Measurements from ENCODE around the gene DEXI.
A peak's percentile ranks its signal among the peaks of the same experiment; 100 is the strongest.

DEXI gene

DNA sequence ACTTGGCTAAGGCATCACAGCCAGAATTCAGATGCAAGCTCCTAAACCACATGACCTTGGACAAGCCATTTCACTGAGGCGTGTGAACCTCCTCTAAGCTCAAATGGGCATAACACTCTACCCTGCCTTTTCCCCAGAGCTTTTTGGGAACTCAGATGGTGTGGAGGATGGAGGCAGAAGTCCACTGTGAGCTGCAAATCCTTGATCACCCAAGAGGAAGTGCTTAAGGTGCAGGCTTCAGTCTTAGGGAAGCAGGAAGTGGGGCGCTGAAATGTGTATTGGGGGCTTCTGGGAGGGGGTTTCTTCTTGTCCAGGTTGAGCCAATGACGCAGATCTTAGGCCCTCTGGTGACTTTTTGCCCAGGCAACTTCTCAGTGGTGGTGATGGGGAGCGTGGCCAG, 52.4 kb downstream of the DEXI start:
- TF ChIP-seq SPI1 (IDR thresholded peaks at IDR 0.05; ENCODE audit: low read depth, low read length) (peak; percentile 77), TAF1 (IDR thresholded peaks at IDR 0.05; ENCODE audit: low read depth, low read length) (no peak), POLR2A (IDR thresholded peaks at IDR 0.05; ENCODE audit: low read depth, low read length) (no peak)
- DNase-seq (ENCODE audit: insufficient read length, low spot score) (no peak), FAIRE-seq (no peak)

DNA sequence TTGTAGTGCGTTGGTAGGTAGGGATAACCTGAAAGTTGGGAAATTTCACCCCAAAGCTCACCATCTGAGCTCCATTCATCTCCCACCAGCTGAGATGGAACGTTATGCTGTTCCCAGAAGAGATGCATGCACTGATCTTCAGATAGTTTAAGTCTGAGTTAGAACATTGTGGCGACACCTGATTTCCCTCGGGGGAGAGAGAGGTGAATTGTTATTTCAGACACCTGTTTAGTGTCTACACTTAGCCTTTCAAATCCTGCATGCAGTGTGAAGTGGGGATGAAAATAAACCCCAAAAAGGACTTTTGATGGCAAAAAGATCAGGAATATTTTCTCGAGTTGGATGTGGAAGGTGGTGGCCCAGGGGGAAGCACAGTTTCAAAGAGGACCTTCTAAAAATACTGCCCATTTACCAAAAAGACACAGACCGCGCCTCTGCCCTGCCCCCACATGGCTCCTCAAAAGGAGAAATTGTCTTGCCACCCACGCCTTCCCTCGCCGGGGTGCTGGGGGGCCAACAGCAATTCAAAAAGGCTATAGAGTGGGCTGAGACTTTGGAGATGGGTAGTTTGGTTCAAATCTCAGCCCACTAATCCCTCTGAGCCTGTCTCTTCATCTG, 53.8 kb downstream of the DEXI start:
- TF ChIP-seq SPI1 (IDR thresholded peaks at IDR 0.05; ENCODE audit: low read depth, low read length), result no peak
- TF ChIP-seq POU2F2 (IDR thresholded peaks at IDR 0.05; ENCODE audit: low read depth, low read length), result peak; percentile 10; the same call in 1 of the 2 replicates
- no peak; the same call in 1 of the 2 replicates for TF ChIP-seq POLR2AphosphoS5 (IDR thresholded peaks at IDR 0.05; ENCODE audit: low read depth, low read length)
- TF ChIP-seq TAF1 (IDR thresholded peaks at IDR 0.05; ENCODE audit: low read depth, low read length), result no peak
- peak; percentile 57 for TF ChIP-seq POLR2A (IDR thresholded peaks at IDR 0.05; ENCODE audit: low read depth, low read length)
- no peak for TF ChIP-seq PAX5 (IDR thresholded peaks at IDR 0.05; ENCODE audit: insufficient read depth, low read length, severe bottlenecking)
- peak; percentile 91 for FAIRE-seq
- DNase-seq (ENCODE audit: insufficient read length, low spot score), result no peak

DNA sequence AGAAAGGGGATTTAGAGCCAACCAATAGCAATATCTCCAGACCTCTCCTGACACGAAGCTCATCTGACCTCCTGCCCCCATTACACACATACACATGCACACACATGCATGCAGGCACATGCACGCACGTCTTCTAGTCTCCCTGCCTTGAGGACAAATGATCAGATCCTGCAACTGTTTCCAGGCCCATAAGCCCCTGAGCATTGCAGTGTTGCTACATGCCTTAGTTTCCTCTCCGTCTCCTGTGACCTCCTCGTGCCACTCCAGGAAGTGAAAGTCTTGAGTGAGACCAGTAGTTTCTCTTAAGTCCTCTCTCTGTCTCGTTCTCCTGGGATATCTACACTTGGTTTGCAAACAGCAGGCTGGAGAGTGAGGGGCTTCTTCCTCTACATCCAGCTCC, 57.0 kb downstream of the DEXI start:
- FAIRE-seq (peak; percentile 84), DNase-seq (ENCODE audit: insufficient read length, low spot score) (no peak)
- TF ChIP-seq POLR2A (IDR thresholded peaks at IDR 0.05; ENCODE audit: low read depth, low read length), result peak; percentile 44; the same call in 1 of the 2 replicates
- TF ChIP-seq POU2F2 (IDR thresholded peaks at IDR 0.05; ENCODE audit: low read depth, low read length), result peak; percentile 68; the same call in 1 of the 2 replicates
- peak; percentile 81 for TF ChIP-seq SPI1 (IDR thresholded peaks at IDR 0.05; ENCODE audit: low read depth, low read length)
- TF ChIP-seq POLR2AphosphoS5 (IDR thresholded peaks at IDR 0.05; ENCODE audit: low read depth, low read length), result no peak; the same call in 1 of the 2 replicates

DNA sequence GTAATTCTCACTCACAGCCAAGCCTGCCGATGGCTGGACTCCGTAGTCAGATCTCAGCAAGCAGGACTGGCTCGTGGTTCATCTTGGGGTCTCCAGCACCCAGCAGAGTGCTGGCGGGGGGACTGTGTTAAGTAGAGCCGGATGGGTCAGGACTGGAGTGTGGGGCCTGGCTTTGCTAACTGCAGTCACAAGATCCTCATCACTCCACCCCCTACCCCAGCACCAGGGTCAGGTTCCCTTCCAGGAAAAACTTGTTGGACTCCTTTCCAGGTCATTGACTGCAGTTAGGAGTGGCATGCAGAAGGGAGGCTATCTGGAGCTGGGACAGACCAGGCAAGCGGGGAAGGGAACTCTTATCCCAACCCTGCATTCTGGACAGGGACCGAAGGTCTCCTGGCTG, 59.3 kb downstream of the DEXI start:
- TF ChIP-seq POU2F2 (IDR thresholded peaks at IDR 0.05; ENCODE audit: low read depth, low read length) (no peak), POLR2AphosphoS5 (IDR thresholded peaks at IDR 0.05; ENCODE audit: low read depth, low read length) (peak; percentile 41; the same call in 1 of the 2 replicates)
- FAIRE-seq (no peak), DNase-seq (ENCODE audit: insufficient read length, low spot score) (no peak)

DNA sequence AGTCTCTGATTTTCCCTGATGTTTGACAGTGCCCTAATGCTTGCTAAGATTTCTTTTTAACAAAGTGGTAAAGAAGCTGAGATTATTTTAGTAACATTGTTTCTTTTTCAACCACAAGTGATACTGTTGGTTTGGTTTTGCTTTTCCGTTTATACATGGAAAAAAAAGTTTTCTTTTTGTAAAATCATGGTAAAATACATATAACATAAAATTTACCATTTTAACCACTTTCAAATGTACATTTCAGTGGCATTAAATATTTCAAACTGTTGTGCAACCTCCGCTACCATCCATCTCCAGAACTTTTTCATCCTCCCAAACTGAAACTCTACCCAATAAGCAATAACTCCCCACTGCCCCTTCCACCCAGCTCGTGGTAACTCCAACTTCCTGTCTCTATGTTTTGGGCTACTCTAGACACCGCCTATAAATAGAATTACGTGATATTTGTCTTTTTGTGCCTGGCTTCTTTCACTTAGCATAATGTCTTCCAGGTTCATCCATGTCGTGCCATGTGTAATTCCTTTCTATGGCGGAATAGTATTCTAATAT, 60.7 kb downstream of the DEXI start:
- DNase-seq (ENCODE audit: insufficient read length, low spot score) (no peak), FAIRE-seq (peak; percentile 61)
- TF ChIP-seq TAF1 (IDR thresholded peaks at IDR 0.05; ENCODE audit: low read depth, low read length) (no peak), POLR2A (IDR thresholded peaks at IDR 0.05; ENCODE audit: low read depth, low read length) (no peak), POLR2AphosphoS5 (IDR thresholded peaks at IDR 0.05; ENCODE audit: low read depth, low read length) (no peak), POU2F2 (IDR thresholded peaks at IDR 0.05; ENCODE audit: low read depth, low read length) (no peak), PAX5 (IDR thresholded peaks at IDR 0.05; ENCODE audit: insufficient read depth, low read length, severe bottlenecking) (no peak), SPI1 (IDR thresholded peaks at IDR 0.05; ENCODE audit: low read depth, low read length) (peak; percentile 47)

DNA sequence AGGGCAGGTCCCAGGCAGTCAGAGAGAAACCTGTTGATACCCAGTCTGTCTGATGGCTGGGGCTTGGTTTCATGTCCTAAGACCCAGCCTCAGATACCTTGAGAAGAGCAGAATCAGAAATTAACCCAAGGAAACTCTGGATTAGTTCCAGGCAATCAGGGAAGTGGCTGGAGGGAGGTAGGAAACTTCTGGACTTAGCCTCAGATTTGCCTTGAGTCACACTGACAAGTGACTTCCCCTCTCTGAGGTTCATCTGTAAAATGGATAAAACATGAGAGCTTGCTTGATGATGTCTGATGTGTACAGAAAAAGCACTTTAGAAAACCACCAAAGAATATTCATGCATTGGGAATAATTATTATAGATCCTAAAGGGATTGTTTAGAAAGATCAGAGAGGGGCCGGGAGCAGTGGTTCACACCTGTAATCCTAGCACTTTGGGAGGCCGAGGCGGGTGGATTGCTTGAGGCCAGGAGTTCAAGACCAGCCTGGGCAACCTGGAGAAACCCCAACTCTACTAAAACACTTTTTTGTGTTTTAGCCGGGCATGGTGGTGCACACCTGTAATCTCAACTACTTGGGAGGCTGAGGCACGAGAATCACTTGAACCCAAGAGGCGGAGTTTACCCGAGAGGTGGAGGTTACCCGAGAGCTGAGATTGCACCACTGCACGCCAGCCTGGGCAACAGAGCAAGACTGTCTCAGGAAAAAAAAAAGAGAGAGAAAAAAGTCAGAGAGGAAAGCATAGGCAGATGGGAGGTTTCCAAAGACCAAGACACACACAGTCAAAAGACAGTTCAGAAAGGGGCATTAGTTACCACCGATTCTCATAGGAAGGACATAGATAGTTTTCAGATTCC, 61.4 kb downstream of the DEXI start:
- no peak for DNase-seq (ENCODE audit: insufficient read length, low spot score)
- FAIRE-seq, result no peak

DNA sequence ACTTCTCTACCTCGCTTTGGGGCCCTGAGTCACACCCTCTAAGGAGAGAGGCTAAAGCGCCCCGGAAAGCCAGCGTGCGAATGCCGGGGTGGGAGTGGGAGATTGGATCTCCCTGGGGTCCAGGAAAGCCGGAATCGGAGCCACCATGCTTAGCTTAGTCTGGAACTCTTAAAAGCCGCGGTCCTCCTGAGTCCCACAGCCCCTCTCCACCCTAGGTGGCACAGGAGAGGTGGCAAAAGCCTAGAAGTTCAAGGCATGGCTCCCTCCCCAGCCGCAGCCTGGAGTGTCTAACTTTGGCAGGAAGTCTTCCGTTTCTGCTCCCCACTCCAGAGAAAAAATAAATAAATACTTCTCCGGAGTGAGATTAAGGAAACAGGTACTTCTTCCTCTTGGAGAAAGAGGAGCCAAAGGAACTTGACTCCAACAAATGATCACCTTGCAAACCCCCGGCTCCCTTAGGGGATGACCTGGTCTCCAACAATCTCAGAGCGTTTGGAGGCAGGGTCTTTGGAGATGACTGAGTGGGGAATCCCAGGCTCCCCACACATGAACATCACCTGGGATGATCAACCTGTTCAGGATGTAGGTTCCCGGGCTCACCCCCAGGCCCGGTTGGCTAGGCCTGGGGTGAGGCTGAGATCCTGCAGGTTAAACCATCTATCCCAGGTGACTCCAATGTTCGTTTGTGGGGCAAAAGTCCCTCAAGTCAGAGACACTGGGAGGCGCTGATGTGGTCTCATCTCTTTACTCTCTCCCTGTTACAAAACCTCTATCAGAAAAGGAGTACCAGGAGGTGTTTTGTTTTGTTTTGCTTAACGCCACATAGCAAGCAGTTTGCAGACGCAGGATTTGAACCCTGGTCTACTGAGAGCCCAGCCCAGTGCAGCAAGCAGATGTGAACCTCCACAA, 62.3 kb downstream of the DEXI start:
- peak; percentile 48 for FAIRE-seq
- DNase-seq (ENCODE audit: insufficient read length, low spot score), result no peak
- TF ChIP-seq POLR2A (IDR thresholded peaks at IDR 0.05; ENCODE audit: low read depth, low read length), result peak; percentile 27; the same call in 1 of the 2 replicates
- TF ChIP-seq PAX5 (IDR thresholded peaks at IDR 0.05; ENCODE audit: insufficient read depth, low read length, severe bottlenecking), result no peak
- TF ChIP-seq SPI1 (IDR thresholded peaks at IDR 0.05; ENCODE audit: low read depth, low read length), result no peak
- TF ChIP-seq TAF1 (IDR thresholded peaks at IDR 0.05; ENCODE audit: low read depth, low read length), result no peak
- TF ChIP-seq POLR2AphosphoS5 (IDR thresholded peaks at IDR 0.05; ENCODE audit: low read depth, low read length), result peak; percentile 44
- TF ChIP-seq POU2F2 (IDR thresholded peaks at IDR 0.05; ENCODE audit: low read depth, low read length), result no peak

More for the DNA sequence above, 61.4 kb downstream of the DEXI start:
- TF ChIP-seq SPI1 (IDR thresholded peaks at IDR 0.05; ENCODE audit: low read depth, low read length) (peak; percentile 56), TAF1 (IDR thresholded peaks at IDR 0.05; ENCODE audit: low read depth, low read length) (no peak), POLR2AphosphoS5 (IDR thresholded peaks at IDR 0.05; ENCODE audit: low read depth, low read length) (no peak; the same call in 1 of the 2 replicates), POLR2A (IDR thresholded peaks at IDR 0.05; ENCODE audit: low read depth, low read length) (no peak), PAX5 (IDR thresholded peaks at IDR 0.05; ENCODE audit: insufficient read depth, low read length, severe bottlenecking) (peak; percentile 46), POU2F2 (IDR thresholded peaks at IDR 0.05; ENCODE audit: low read depth, low read length) (no peak)

Measured in GM12891 (cell line).